Measurements from ENCODE around the gene PARS2.

The PARS2 gene

DNA sequence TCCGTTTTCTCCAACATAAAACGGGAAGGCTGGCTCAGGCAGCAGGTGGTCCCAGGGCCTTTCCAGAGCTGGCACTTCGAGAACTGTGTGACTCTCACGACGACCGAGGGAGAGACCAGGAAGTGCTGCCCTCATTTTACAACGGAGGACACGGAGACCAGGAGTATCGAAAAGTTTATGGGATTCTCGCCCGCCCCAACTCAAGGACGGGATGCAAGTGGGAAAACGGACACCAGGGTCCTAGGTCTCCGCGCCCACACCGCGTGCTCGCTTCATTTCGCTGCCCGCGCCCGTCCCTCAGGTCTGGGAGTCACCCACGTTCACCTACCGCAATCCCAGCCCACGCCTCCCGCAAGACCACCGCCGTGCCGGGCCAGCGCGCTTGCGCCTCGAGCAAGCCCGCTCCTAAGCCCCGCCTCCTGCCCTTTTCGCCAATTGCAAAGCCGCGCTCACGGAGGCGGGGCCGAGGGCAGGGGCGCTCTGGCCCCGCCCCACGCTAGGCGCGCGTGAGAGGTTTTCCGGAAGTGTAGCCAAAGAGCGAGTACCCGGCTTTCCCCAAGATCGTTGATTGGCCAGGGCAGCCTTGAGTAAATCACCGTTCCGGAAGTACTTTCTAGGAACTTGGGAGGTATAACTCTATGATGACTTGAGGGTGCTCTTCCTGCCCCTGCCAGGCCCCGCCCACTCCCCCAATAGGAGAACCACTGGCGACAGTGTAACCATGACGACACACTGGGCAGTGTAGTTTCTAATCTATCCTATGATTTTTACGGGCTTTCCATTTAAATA, at the start of gene PARS2:
Gene PARS2, minus strand, starts transcription at position 391 of the 789 bp plus-strand sequence. CDS start 5,362 bp downstream, outside the sequence.
- TF ChIP-seq, protein P1, sequence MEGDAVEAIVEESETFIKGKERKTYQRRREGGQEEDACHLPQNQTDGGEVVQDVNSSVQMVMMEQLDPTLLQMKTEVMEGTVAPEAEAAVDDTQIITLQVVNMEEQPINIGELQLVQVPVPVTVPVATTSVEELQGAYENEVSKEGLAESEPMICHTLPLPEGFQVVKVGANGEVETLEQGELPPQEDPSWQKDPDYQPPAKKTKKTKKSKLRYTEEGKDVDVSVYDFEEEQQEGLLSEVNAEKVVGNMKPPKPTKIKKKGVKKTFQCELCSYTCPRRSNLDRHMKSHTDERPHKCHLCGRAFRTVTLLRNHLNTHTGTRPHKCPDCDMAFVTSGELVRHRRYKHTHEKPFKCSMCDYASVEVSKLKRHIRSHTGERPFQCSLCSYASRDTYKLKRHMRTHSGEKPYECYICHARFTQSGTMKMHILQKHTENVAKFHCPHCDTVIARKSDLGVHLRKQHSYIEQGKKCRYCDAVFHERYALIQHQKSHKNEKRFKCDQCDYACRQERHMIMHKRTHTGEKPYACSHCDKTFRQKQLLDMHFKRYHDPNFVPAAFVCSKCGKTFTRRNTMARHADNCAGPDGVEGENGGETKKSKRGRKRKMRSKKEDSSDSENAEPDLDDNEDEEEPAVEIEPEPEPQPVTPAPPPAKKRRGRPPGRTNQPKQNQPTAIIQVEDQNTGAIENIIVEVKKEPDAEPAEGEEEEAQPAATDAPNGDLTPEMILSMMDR (IDR thresholded peaks at IDR 0.05; ENCODE audit: low read depth, low read length, missing control alignments), result no peak
- H3K4me3 ChIP-seq (ENCODE audit: low read depth, low read length), result peak within 1 kb of the TSS; percentile 94
- DNase-seq (ENCODE audit: low read depth), result peak; percentile 99

DNA sequence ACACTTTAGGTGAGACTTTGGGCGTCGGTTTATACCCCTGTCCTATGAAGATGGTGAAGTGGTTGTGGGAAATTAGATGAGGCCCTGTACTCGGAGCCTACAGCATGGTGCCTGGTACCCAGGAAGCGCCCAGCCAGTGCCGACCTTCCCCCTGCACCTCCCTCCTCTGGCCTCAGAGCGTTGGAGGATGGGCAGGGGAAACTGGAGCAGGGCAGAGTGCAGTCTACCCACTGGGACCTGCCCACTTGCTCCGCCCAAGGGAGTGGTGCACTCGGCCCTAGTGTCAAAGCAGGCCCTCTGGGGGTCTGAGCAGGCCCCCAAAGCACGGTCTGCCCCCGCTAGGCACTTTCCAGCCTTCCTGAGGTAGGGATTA, 49.8 kb upstream of the PARS2 start:
- H3K4me3 ChIP-seq (ENCODE audit: low read depth, low read length), result no peak overlapping the region
- TF ChIP-seq, protein P1 (IDR thresholded peaks at IDR 0.05; ENCODE audit: low read depth, low read length, missing control alignments), result no peak
- no peak for DNase-seq (ENCODE audit: low read depth)

DNA sequence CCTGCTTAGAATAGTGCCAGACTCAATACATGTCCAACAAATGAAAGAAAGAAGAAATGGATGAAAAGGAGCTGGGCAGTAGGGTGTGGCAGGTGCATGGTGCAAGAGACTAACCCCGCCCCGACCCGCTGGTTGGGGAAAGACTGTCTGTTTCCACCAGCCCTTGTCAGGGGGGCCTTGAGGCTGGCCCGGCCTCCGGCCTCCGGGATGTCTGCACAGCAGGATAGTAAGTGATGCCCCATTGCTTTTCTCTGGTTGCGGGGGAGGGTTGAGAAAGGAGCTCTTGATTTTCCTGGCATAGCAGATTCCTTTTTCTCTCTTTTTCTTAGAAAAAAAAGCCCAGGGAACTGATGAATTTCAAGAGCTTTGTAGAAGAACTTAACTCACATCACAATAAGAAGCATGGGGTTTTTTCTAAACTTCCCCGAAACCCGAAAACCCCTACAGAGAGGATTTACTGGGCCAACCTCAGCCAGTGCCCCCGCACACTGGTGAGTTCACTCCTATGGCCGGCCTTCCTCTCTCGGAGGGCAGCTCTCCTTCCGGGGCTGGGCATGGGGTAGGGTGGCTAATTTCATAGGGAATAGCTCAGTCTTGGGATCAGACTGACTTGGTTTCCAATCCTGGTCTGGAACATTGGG, 49.3 kb upstream of the PARS2 start:
- DNase-seq (ENCODE audit: low read depth), result no peak
- no peak overlapping the region for H3K4me3 ChIP-seq (ENCODE audit: low read depth, low read length)
- TF ChIP-seq, protein P1 (IDR thresholded peaks at IDR 0.05; ENCODE audit: low read depth, low read length, missing control alignments), result no peak

DNA sequence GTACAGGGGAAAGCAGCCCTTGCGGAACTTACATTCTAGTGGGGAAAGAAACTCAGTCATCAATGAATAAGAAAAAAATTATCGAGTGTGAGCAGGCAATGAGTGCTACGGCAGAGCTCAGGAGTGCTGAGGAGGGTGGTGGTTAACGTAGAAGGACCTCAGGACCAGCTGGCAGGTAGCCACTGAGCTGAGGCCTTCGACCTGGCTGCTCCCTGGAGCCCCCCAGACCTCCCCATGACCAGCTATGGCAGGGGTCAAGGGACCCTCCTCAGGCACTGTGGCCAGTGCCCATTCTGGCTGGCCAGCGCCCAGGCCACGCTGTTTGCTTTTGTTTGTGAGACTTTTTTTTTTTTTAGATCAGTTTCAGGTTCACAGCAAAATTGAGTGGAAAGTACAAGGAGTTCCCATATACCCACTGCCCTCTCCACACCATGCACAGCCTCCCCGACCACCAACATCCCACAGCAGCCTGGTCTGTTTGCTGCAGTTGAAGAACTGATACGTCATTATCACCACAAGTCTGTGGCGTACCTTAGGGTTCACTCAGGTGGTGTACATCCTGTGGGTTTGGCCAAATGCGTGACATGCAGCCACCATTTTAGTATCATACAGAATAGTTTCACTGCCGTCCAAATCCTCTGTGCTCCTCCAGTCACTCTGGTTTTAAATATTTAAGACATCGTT, 48.6 kb upstream of the PARS2 start:
- DNase-seq (ENCODE audit: low read depth), result no peak
- TF ChIP-seq, protein P1 (IDR thresholded peaks at IDR 0.05; ENCODE audit: low read depth, low read length, missing control alignments), result no peak
- no peak overlapping the region for H3K4me3 ChIP-seq (ENCODE audit: low read depth, low read length)

DNA sequence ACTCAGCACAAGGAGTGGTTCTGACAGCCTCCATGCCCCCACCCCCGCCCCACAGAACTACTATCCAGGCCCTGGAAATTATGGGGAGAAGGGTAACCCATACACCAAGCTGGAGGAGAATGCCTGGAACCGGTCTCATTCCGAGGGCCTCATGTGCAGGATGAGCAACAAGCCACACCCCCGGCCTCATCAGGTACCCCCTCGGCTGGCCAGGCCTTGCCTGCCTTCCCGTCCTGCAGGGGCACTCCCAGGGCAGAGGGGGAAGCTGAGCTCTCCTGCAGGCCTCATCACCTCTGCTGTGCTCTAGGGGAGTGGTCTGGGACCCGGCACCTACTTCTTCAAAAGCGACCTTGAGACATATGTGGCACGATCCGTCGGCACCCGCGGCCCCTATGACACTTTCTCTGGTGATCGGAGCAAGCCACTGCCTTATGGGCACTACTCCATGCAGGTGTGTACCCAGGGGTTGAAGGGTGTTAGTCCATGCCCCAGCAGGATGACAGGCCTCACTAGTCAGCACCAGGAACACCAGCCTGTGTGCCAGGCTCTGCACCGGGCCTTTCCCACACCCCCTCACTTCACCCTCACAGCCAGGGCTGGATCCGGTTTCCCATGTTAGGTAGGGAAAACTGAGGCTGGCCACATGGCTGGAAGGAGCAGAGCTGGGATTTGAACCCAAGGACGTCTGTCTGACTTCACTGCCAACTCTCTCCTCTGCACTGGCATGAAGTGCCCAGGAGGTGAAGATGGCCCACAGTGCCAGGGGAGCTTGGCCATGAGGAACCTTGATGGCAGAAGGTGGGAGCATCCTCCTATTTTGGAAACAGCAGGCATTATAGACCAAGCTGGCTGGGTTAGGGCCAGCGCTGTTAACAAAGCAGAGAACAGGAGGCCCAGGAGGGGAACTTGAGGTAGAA, 47.7 kb upstream of the PARS2 start:
- TF ChIP-seq, protein P1 (IDR thresholded peaks at IDR 0.05; ENCODE audit: low read depth, low read length, missing control alignments), result no peak
- H3K4me3 ChIP-seq (ENCODE audit: low read depth, low read length), result no peak overlapping the region
- no peak for DNase-seq (ENCODE audit: low read depth)

DNA sequence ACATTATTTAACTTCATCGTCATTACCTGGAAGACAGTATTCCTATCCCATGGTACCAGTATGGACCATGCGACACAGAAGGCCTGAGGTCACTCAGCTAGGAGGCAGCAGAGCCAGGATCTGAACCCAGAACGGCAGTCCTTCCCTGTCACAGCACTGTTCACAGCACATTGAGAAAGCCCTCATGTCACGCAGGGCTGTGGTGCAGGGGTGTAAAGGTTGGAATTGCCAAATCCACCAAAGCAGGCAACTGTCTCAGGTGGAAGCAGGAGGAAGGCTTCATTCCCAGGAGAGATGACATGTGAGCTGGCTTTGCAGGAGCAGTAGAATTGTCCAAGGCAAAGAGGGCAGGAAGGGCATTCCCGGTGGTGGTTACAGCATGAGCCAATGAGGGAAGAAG, 46.7 kb upstream of the PARS2 start:
- H3K4me3 ChIP-seq (ENCODE audit: low read depth, low read length), result no peak overlapping the region
- TF ChIP-seq, protein P1 (IDR thresholded peaks at IDR 0.05; ENCODE audit: low read depth, low read length, missing control alignments), result no peak
- DNase-seq (ENCODE audit: low read depth), result no peak
